Mammary epithelial cell (primary cell): ENCODE results near the gene LCAT.

Source experiments
- EZH2 ChIP-seq: IDR thresholded peaks from 2 replicates; pipeline ENCODE4 v1.6.1; 2012; ENCODE audit warnings: low read length, inconsistent platforms, borderline replicate concordance
- TF ChIP-seq, protein P1 (sequence below), 2 donors: IDR thresholded peaks in 1 of 2; conservative IDR thresholded peaks in 1 of 2; 2 replicates each; pipeline ENCODE4 v1.5.1; 2011 to 2012; ENCODE audit warnings: inconsistent platforms in 2 of 2, low read length in 2 of 2, mild to moderate bottlenecking in 2 of 2, control low read depth in 1 of 2, low read depth in 1 of 2; ENCODE audit not compliant: insufficient read depth in 1 of 2; ENCODE audit errors: extremely low read depth in 1 of 2

DNA sequence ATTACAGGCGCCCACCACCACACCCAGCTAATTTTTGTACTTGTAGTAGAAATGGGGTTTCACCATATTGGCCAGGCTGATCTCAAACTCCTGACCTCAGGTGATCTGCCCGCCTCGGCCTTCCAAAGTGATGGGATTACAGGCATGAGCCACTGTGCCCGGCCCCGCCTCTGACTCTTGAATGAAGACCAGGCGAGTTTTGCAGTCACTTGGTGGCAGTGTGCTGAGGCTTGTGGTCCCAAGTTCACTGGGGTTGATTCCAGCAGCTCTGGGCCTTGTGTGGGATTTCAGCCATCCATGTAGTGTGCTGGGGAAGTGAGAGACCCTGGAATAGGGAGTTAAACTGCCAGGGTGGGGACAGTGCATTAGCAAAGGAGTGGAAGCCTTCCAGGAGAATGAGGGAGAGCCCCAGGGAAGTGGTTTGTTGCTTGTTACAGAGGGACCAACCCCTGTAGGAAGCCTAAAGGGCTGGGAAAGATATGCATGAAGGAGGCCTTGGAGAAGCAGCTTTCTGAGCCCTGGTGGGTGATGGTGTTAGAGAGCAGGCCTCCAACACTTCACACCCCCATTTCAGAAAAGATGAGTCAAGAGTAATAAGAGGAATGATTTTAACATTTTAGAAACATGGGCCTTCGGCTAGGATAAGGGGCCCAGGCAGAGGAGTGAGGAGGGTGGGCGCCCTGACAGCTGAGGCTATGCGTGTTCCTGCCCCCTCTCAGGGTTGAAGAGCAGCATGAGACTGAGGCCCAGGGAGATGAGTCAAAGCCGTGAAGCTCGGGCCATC, 36.3 kb downstream of the LCAT start:
- TF ChIP-seq EZH2 = no peak
- TF ChIP-seq, protein P1, sequence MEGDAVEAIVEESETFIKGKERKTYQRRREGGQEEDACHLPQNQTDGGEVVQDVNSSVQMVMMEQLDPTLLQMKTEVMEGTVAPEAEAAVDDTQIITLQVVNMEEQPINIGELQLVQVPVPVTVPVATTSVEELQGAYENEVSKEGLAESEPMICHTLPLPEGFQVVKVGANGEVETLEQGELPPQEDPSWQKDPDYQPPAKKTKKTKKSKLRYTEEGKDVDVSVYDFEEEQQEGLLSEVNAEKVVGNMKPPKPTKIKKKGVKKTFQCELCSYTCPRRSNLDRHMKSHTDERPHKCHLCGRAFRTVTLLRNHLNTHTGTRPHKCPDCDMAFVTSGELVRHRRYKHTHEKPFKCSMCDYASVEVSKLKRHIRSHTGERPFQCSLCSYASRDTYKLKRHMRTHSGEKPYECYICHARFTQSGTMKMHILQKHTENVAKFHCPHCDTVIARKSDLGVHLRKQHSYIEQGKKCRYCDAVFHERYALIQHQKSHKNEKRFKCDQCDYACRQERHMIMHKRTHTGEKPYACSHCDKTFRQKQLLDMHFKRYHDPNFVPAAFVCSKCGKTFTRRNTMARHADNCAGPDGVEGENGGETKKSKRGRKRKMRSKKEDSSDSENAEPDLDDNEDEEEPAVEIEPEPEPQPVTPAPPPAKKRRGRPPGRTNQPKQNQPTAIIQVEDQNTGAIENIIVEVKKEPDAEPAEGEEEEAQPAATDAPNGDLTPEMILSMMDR (conservative IDR thresholded peaks at IDR 0.05 in 1 of 2, IDR thresholded peaks at IDR 0.05 in 1 of 2; ENCODE audit: extremely low read depth in 1 of 2, insufficient read depth in 1 of 2, low read depth in 1 of 2, low read length in 2 of 2) = no peak
